ENCODE data around the gene CDKAL1. TPM values are rescaled to one million over a fixed set of nuclear protein-coding genes. Genes with fewer than 3 reads are reported as not detected.

The CDKAL1 gene
- total and polyA plus RNA-seq, 2 of the 8 experiments (the other 6 are each of a cell fraction or from before 2014, with no cell fraction given), result 8.4 to 24.6 TPM

GRCh38 chr6:21158873-21159272 lies 624.6 kb downstream of the CDKAL1 start:
- Histone ChIP-seq H4K8ac (ENCODE audit: extremely low read depth, insufficient read depth, low read length) (no peak overlapping the region), H4K20me1 (replicated peaks in 1 of 2; ENCODE audit: control insufficient read depth in 1 of 2, insufficient read depth in 2 of 2, low read length in 2 of 2) (no peaks in the 10 kb centered on the region), H2BK5ac (ENCODE audit: low read depth, low read length) (no peak overlapping the region), H3K4me1 (replicated peaks in 1 of 4; ENCODE audit: control insufficient read depth in 3 of 4, insufficient read depth in 4 of 4, low read length in 3 of 4) (peaks cover 0 to 7% (median 0%) of the 10 kb centered on the region in 4 experiments; a peak in 1 of 7 replicates), H3K18ac (ENCODE audit: extremely low read depth, low read length) (no peak overlapping the region), H3K4me2 (ENCODE audit: insufficient read depth in 1 of 2, low read depth in 2 of 2, low read length in 2 of 2) (no peak overlapping the region), H2BK15ac (ENCODE audit: low read length) (no peak overlapping the region), H4K91ac (replicated peaks; ENCODE audit: insufficient read length, low read length) (no peak overlapping the region), H3K4ac (replicated peaks; ENCODE audit: insufficient read length, low read depth, low read length) (no peak overlapping the region), H3K27me3 (replicated peaks in 1 of 4; ENCODE audit: control insufficient read depth in 3 of 4, extremely low read depth in 1 of 4, insufficient read depth in 3 of 4, low read length in 3 of 4) (no peaks in the 10 kb centered on the region), H3K23ac (ENCODE audit: insufficient read length) (no peak overlapping the region), H3K79me2 (ENCODE audit: control insufficient read depth in 1 of 2, insufficient read depth in 2 of 2, low read length in 2 of 2) (no peaks in the 10 kb centered on the region), H4K5ac (ENCODE audit: insufficient read length, low read depth, low read length) (no peak overlapping the region), H2AFZ (ENCODE audit: low read length) (no peak overlapping the region), H3K56ac (replicated peaks; ENCODE audit: insufficient read length, low read depth, low read length) (no peak overlapping the region), H2BK120ac (replicated peaks; ENCODE audit: low read depth, low read length) (no peak overlapping the region), H3K79me1 (ENCODE audit: low read depth, low read length) (no peaks in the 10 kb centered on the region), H2BK20ac (ENCODE audit: low read length) (no peak overlapping the region), H2BK12ac (ENCODE audit: low read depth, low read length) (no peak overlapping the region), H2AK5ac (ENCODE audit: low read depth, low read length) (no peak overlapping the region), H3K9me3 (ENCODE audit: insufficient read depth in 2 of 2, low read depth in 1 of 2, low read length in 1 of 2) (no peaks in the 10 kb centered on the region), H3K23me2 (ENCODE audit: low read depth, low read length) (no peaks in the 10 kb centered on the region), H3K27ac (ENCODE audit: low read depth, low read length) (no peak overlapping the region), H3K9ac (replicated peaks in 1 of 4; ENCODE audit: extremely low read depth in 1 of 4, low read depth in 3 of 4, low read length in 3 of 4) (no peak overlapping the region), H3K4me3 (ENCODE audit: extremely low read depth in 1 of 4, insufficient read depth in 2 of 4, low read depth in 3 of 4, low read length in 4 of 4) (no peak overlapping the region), H3K36me3 (ENCODE audit: control insufficient read depth in 2 of 4, insufficient read depth in 4 of 4, low read length in 3 of 4) (no peaks in the 10 kb centered on the region), H3K14ac (ENCODE audit: insufficient read length) (no peak overlapping the region)
- ChIA-PET POLR2A (ENCODE audit: partially characterized antibody) (no interaction called here), CTCF (ENCODE audit: partially characterized antibody) (interaction anchor here (0.7 to 1.2 kb wide), 4 partner anchors 12 to 780 kb away, joined by 3 to 4 read pairs (median 4); no protein-coding TSS in a partner anchor)
- 79% methylated on average over 1 of the region's 1 CpG; no CpG with 5 or more reads in 1 of the 2 experiments for WGBS, 2 experiments (ENCODE audit: extremely low coverage in 1 of 2, insufficient coverage in 1 of 2, insufficient read length in 1 of 2, insufficient replicate concordance in 2 of 2, low coverage in 1 of 2, low lambda C conversion rate in 2 of 2, missing lambda C conversion rate in 1 of 2)
- TF ChIP-seq JUND (IDR thresholded peaks at IDR 0.05; ENCODE audit: low read length), result no peak
- TF ChIP-seq SRF (IDR thresholded peaks at IDR 0.05; ENCODE audit: low read depth, low read length), result no peak
- TF ChIP-seq POU5F1 (IDR thresholded peaks at IDR 0.05; ENCODE audit: low read depth, low read length), result no peak
- no peak for TF ChIP-seq CHD2 (IDR thresholded peaks at IDR 0.05; ENCODE audit: low read length)
- TF ChIP-seq BRCA1 (IDR thresholded peaks at IDR 0.05; ENCODE audit: low read depth, low read length), result no peak
- no peak for TF ChIP-seq RAD21 (IDR thresholded peaks at IDR 0.05 in 1 of 2, conservative IDR thresholded peaks at IDR 0.05 in 1 of 2; ENCODE audit: low read depth in 2 of 2, low read length in 2 of 2)
- TF ChIP-seq SP1 (IDR thresholded peaks at IDR 0.05; ENCODE audit: low read depth, low read length), result no peak
- TF ChIP-seq BCL11A (IDR thresholded peaks at IDR 0.05; ENCODE audit: low read depth in 2 of 2, low read length in 2 of 2), result no peak
- no peak for TF ChIP-seq YY1 (IDR thresholded peaks at IDR 0.05; ENCODE audit: low read depth, low read length)
- no peak for FAIRE-seq
- DNase-seq (ENCODE audit: low read depth in 1 of 2, low spot score in 2 of 2), result no peak

All from H1 (cell line).